Neural progenitor cell (in vitro differentiated cells): ENCODE data around the gene IRF8. TPM values are rescaled to one million over a fixed set of nuclear protein-coding genes. Genes with fewer than 3 reads are reported as not detected.

Experiments used
- DNase-seq: peaks from one replicate; pipeline ENCODE4 v3.0.0-alpha.2; 2016; ENCODE audit warnings: low spot score
- H2AFZ ChIP-seq: fragments of 200-600 bp; sonication (generic); replicated peaks from 2 replicates; pipeline ENCODE4 v1.6.1; 2016; ENCODE audit warnings: antibody characterized with exemption
- H3F3A ChIP-seq: fragments of 200-600 bp; sonication (generic); 2 replicates; pipeline ENCODE4 v1.6.1; 2016; ENCODE audit warnings: antibody characterized with exemption, low read depth
- H3K27ac ChIP-seq: fragments of 200-600 bp; sonication (generic); 2 replicates; pipeline ENCODE4 v1.5.1; 2016; ENCODE audit warnings: mild to moderate bottlenecking
- H3K27me3 ChIP-seq: fragments of 200-600 bp; sonication (generic); 2 replicates; pipeline ENCODE4 v1.6.1; 2016; ENCODE audit warnings: mild to moderate bottlenecking, moderate library complexity
- H3K36me3 ChIP-seq: fragments of 200-600 bp; sonication (generic); 2 replicates; pipeline ENCODE4 v1.5.1; 2016
- H3K4me1 ChIP-seq: fragments of 200-600 bp; sonication (generic); 2 replicates; pipeline ENCODE4 v1.6.1; 2016; ENCODE audit warnings: mixed run types
- H3K4me2 ChIP-seq: fragments of 200-600 bp; sonication (generic); 2 replicates; pipeline ENCODE4 v1.6.1; 2016
- H3K4me3 ChIP-seq: fragments of 200-600 bp; sonication (generic); 2 replicates; pipeline ENCODE4 v1.5.1; 2016
- H3K79me2 ChIP-seq: fragments of 200-600 bp; sonication (generic); 2 replicates; pipeline ENCODE4 v1.6.1; 2016; ENCODE audit warnings: low read depth
- H3K9ac ChIP-seq: fragments of 200-600 bp; sonication (generic); 2 replicates; pipeline ENCODE4 v1.6.1; 2016
- H3K9me3 ChIP-seq: fragments of 200-600 bp; sonication (generic); 2 replicates; pipeline ENCODE4 v1.5.1; 2016; ENCODE audit warnings: low read depth
- H4K20me1 ChIP-seq: fragments of 200-600 bp; sonication (generic); 2 replicates; pipeline ENCODE4 v1.6.1; 2016; ENCODE audit warnings: low read depth
- H3K27ac Mint-ChIP-seq: 3 replicates; pipeline ENCODE4 v1.8.0; 2021; ENCODE audit warnings: mixed read lengths
- H3K27me3 Mint-ChIP-seq: 2 replicates; pipeline ENCODE4 v1.8.0; 2022; ENCODE audit warnings: low read depth, mild to moderate bottlenecking, inconsistent platforms, moderate library complexity, mixed read lengths; ENCODE audit not compliant: insufficient read depth
- H3K36me3 Mint-ChIP-seq: 3 replicates; pipeline ENCODE4 v1.8.0; 2021; ENCODE audit warnings: mixed read lengths
- H3K4me1 Mint-ChIP-seq: 3 replicates; pipeline ENCODE4 v1.8.0; 2021; ENCODE audit warnings: mixed read lengths
- H3K4me3 Mint-ChIP-seq: 3 replicates; pipeline ENCODE4 v1.8.0; 2021; ENCODE audit warnings: mild to moderate bottlenecking, moderate library complexity, mixed read lengths
- H3K9me3 Mint-ChIP-seq: 3 replicates; pipeline ENCODE4 v1.8.0; 2020; ENCODE audit warnings: mixed read lengths
- EZH2 ChIP-seq: fragments of 200-600 bp; sonication (generic); IDR thresholded peaks from 2 replicates; pipeline ENCODE4 v1.6.1; 2017; ENCODE audit warnings: antibody characterized with exemption, mild to moderate bottlenecking, moderate library complexity
- EZH2phosphoT487 ChIP-seq: fragments of 200-600 bp; sonication (generic); IDR thresholded peaks from 2 replicates; pipeline ENCODE4 v1.6.1; 2017; ENCODE audit warnings: antibody characterized with exemption
- total RNA-seq: library from RNA; depleted of rRNA; stranded (reverse); fragments of >200 nt; gene quantifications from 2 replicates; pipeline ENCODE4 v1.2.3, GENCODE V29; 2015; ENCODE audit warnings: low replicate concordance
- TF ChIP-seq, protein P1 (sequence below): fragments of 200-600 bp; sonication (generic); IDR thresholded peaks from 2 replicates; pipeline ENCODE4 v1.5.1; 2017; ENCODE audit warnings: antibody characterized with exemption, mild to moderate bottlenecking

IRF8 gene
- total RNA-seq, 1 donor from 2014 or later, result 1.2 TPM

DNA sequence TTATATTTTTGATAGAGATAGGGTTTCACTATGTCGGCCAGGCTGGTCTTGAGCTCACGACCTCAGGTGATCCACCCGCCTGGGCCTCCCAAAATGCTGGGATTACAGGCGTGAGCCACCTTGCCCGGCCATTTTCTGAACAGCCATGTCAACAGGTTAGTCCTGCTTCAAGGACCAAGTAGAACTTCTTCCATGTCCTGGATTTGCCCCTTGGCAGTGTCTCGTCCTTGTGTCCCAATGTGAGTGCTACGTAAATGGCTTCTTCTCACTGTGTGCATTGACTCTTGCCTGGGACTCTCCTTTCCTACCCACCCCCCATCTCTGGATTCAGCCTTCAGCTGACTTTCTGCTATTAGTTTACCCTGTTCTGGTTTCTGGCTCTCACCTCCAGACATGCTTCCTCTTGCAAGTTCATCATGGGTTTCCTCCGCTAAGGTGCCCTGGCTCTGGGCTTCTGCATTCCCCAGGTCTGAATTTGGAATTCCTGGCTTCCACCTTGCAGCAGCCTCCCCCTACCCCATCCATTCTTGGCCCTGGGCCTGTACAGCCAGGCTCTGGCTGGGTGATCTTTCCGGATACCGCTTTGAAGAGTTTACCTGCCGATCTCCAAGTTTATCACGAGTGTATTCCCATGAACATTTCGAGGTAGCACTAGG is 14.0 kb upstream of the IRF8 start:
- no peak overlapping the region for H3K4me3 ChIP-seq
- H3K79me2 ChIP-seq, result no peaks in the 10 kb centered on the region
- H3K36me3 ChIP-seq, result no peaks in the 10 kb centered on the region
- H3K27me3 Mint-ChIP-seq, result peaks cover 17% of the 10 kb centered on the region
- H3K4me3 Mint-ChIP-seq, result no peak overlapping the region
- H3K9ac ChIP-seq, result no peak overlapping the region
- H3F3A ChIP-seq, result no peaks in the 10 kb centered on the region
- no peaks in the 10 kb centered on the region for H4K20me1 ChIP-seq
- no peak overlapping the region for H3K4me2 ChIP-seq
- no peaks in the 10 kb centered on the region for H3K36me3 Mint-ChIP-seq
- DNase-seq, result no peak
- H3K27ac Mint-ChIP-seq, result no peak overlapping the region
- H3K9me3 Mint-ChIP-seq, result no peaks in the 10 kb centered on the region
- no peaks in the 10 kb centered on the region for H3K9me3 ChIP-seq
- no peak overlapping the region for H2AFZ ChIP-seq
- no peak overlapping the region for H3K27ac ChIP-seq
- peaks cover 25% of the 10 kb centered on the region for H3K27me3 ChIP-seq
- no peaks in the 10 kb centered on the region for H3K4me1 Mint-ChIP-seq
- TF ChIP-seq EZH2phosphoT487 (no peak), EZH2 (no peak)
- TF ChIP-seq, protein P1, sequence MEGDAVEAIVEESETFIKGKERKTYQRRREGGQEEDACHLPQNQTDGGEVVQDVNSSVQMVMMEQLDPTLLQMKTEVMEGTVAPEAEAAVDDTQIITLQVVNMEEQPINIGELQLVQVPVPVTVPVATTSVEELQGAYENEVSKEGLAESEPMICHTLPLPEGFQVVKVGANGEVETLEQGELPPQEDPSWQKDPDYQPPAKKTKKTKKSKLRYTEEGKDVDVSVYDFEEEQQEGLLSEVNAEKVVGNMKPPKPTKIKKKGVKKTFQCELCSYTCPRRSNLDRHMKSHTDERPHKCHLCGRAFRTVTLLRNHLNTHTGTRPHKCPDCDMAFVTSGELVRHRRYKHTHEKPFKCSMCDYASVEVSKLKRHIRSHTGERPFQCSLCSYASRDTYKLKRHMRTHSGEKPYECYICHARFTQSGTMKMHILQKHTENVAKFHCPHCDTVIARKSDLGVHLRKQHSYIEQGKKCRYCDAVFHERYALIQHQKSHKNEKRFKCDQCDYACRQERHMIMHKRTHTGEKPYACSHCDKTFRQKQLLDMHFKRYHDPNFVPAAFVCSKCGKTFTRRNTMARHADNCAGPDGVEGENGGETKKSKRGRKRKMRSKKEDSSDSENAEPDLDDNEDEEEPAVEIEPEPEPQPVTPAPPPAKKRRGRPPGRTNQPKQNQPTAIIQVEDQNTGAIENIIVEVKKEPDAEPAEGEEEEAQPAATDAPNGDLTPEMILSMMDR, result no peak
- peaks cover 3% of the 10 kb centered on the region for H3K4me1 ChIP-seq

DNA sequence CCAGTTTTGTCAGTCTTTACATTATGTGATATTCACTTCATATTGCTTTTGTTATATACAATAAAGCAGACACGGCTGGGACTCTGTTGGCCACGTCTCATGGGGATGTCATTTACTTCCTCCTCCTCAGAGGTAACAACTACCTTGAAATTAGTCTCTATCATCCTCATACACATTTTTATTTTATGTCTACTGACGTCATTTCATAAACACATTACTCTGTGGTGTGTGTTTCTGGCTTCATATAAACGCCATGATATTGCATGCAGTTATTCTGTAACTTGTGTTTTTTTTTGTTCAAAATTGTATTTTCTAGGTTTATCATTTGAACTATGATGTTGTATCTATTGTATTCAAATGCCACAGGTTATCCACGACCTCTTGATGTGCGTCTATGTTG is 13.4 kb upstream of the IRF8 start:
- no peaks in the 10 kb centered on the region for H4K20me1 ChIP-seq
- H3K27me3 ChIP-seq, result peaks cover 25% of the 10 kb centered on the region
- peaks cover 17% of the 10 kb centered on the region for H3K27me3 Mint-ChIP-seq
- H3K4me3 Mint-ChIP-seq, result no peak overlapping the region
- H3K4me3 ChIP-seq, result no peak overlapping the region
- H3K4me1 Mint-ChIP-seq, result no peaks in the 10 kb centered on the region
- H3K36me3 ChIP-seq, result no peaks in the 10 kb centered on the region
- H3K79me2 ChIP-seq, result no peaks in the 10 kb centered on the region
- no peaks in the 10 kb centered on the region for H3K36me3 Mint-ChIP-seq
- no peak overlapping the region for H3K27ac ChIP-seq
- no peaks in the 10 kb centered on the region for H3K9me3 Mint-ChIP-seq
- peaks cover 3% of the 10 kb centered on the region for H3K4me1 ChIP-seq
- no peak overlapping the region for H3K27ac Mint-ChIP-seq
- no peaks in the 10 kb centered on the region for H3K9me3 ChIP-seq
- no peak overlapping the region for H2AFZ ChIP-seq
- no peak overlapping the region for H3K4me2 ChIP-seq
- H3K9ac ChIP-seq, result no peak overlapping the region
- TF ChIP-seq EZH2, result no peak
- TF ChIP-seq, protein P1, result no peak
- no peak for TF ChIP-seq EZH2phosphoT487
- no peaks in the 10 kb centered on the region for H3F3A ChIP-seq
- DNase-seq, result no peak

DNA sequence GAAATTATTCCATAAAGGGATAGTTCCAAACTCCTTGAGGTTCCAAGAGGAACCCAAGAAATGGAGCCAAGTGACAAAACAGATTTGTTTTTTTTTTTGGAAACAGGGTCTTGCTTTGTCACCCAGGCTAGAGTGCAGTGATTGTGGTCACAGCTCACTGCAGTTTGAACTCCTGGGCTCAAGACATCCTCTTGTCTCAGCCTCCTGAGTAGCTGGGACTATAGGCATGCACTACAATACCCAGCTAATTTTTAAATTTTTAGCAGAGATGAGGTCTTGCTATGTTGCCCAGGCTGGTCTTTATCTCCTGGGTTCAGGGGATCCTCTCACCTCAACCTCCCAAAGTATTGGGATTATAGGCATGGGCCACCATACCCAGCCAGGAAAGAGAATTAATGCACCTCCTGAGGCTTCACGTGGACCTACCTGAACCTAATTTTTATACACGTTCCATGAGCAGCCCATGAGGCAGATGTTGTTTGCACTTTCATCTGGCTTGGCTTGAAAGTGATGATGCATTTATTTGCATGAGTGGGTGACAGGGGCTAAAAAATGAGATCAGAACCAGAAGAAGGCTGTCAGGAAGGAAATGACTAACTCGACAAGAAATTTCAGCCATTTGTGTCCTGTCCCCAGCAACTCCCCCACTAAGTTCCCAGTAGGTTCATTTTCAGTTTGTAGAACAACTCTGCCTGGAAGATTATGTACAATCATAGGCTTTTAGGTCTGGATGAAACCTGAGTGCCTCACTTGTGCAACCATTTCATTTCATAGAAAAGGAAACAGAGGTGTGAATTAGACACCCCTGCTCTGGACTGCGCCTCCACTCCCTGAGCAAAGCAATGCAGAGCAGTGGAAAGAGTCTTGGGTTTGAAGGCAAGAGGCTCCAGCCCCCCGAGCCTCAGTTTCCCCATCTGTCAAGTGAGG is 10.3 kb upstream of the IRF8 start:
- no peak for TF ChIP-seq EZH2phosphoT487
- TF ChIP-seq, protein P1, result no peak
- no peak for TF ChIP-seq EZH2
- Histone ChIP-seq H4K20me1 (no peaks in the 10 kb centered on the region), H3K36me3 (no peaks in the 10 kb centered on the region), H2AFZ (no peak overlapping the region), H3K9me3 (no peaks in the 10 kb centered on the region), H3F3A (no peaks in the 10 kb centered on the region), H3K9ac (no peak overlapping the region), H3K4me2 (no peak overlapping the region), H3K4me1 (peaks cover 9% of the 10 kb centered on the region), H3K27ac (no peak overlapping the region), H3K27me3 (peaks cover 18% of the 10 kb centered on the region), H3K4me3 (no peak overlapping the region), H3K79me2 (no peaks in the 10 kb centered on the region)
- Mint-ChIP-seq H3K27me3 (peaks cover 21% of the 10 kb centered on the region), H3K36me3 (no peaks in the 10 kb centered on the region), H3K27ac (no peak overlapping the region), H3K4me3 (no peak overlapping the region), H3K9me3 (no peaks in the 10 kb centered on the region), H3K4me1 (peaks cover 3% of the 10 kb centered on the region)
- DNase-seq, result no peak
